Endothelial cell of umbilical vein (primary cell): Measurements from ENCODE around the gene ARNT2. TPM values are rescaled to one million over a fixed set of nuclear protein-coding genes. Genes with fewer than 3 reads are reported as not detected.

Experiments used
- BruUV-seq: library from RNA; stranded (reverse); fragments of 400-500 nt; replicated peaks from 2 replicates; lab custom pipeline; 2021; lab: Mats Ljungman, UMichigan
- CTCF ChIA-PET: fragments of 300-600, 350-600 bp; sonication (Branson Sonifier 250); formaldehyde crosslinking; loops from one replicate; lab custom pipeline; 2021; ENCODE audit warnings: antibody characterized with exemption, inconsistent platforms; lab: Charles Lee
- POLR2A ChIA-PET: fragments of 300-600, 350-600 bp; sonication (Branson Sonifier 250); formaldehyde crosslinking; loops from one replicate; lab custom pipeline; 2021; ENCODE audit warnings: antibody characterized with exemption, inconsistent platforms; lab: Charles Lee
- DNase-seq: peaks from one replicate; pipeline ENCODE4 v3.0.0-alpha.2; 2011; ENCODE audit warnings: low read depth, low spot score
- FAIRE-seq: peaks from 2 replicates; lab custom pipeline; 2011; peaks lifted over from hg19 to GRCh38; lab: Jason Lieb, UNC
- H2AFZ ChIP-seq: 2 replicates; pipeline ENCODE4 v1.6.0; 2012; ENCODE audit warnings: low read depth, low read length, control low read depth, inconsistent platforms
- H3K27ac ChIP-seq: 2 replicates; pipeline ENCODE4 v1.5.1; 2011; ENCODE audit warnings: low read depth, mild to moderate bottlenecking, control low read depth, low read length, moderate library complexity; ENCODE audit not compliant: insufficient read depth
- H3K27me3 ChIP-seq, 2 experiments: 2 replicates each; pipeline versions ENCODE4 v1.6.0 to v1.6.1; 2011; ENCODE audit warnings: low read length in 2 of 2, mixed read lengths in 1 of 2; ENCODE audit not compliant: control insufficient read depth in 2 of 2, insufficient read depth in 2 of 2
- H3K36me3 ChIP-seq, 2 experiments: 2 replicates in 1 of 2; 3 replicates in 1 of 2; pipeline ENCODE4 v1.5.1; 2011; ENCODE audit warnings: low read length in 2 of 2, mild to moderate bottlenecking in 1 of 2, moderate library complexity in 1 of 2; ENCODE audit not compliant: control insufficient read depth in 2 of 2, insufficient read depth in 2 of 2; ENCODE audit errors: extremely low read depth in 1 of 2
- H3K4me1 ChIP-seq: 3 replicates; pipeline ENCODE4 v1.5.1; 2011; ENCODE audit warnings: mild to moderate bottlenecking, low read length; ENCODE audit not compliant: control insufficient read depth, insufficient read depth; ENCODE audit errors: extremely low read depth
- H3K4me2 ChIP-seq: 2 replicates; pipeline ENCODE4 v1.6.1; 2011; ENCODE audit warnings: low read length, control low read depth, mixed read lengths; ENCODE audit not compliant: insufficient read depth
- H3K4me3 ChIP-seq, 3 experiments: fragments of 200-600 bp in 1 of 3; sonication (generic), shearing (Covaris generic) in 1 of 3; replicated peaks in 1 of 3; 2 replicates each; pipeline ENCODE4 v1.5.1; 2011 to 2016; ENCODE audit warnings: control low read depth in 3 of 3, low read length in 3 of 3, mild to moderate bottlenecking in 2 of 3, inconsistent platforms in 1 of 3, low read depth in 1 of 3, moderate library complexity in 1 of 3; ENCODE audit not compliant: insufficient read depth in 1 of 3
- H3K79me2 ChIP-seq: 2 replicates; pipeline ENCODE4 v1.6.0; 2012; ENCODE audit warnings: low read length, inconsistent platforms; ENCODE audit not compliant: control insufficient read depth, insufficient read depth
- H3K9ac ChIP-seq: replicated peaks from 2 replicates; pipeline ENCODE3; 2011; ENCODE audit warnings: low read length, control low read depth; ENCODE audit not compliant: insufficient read depth; ENCODE audit errors: extremely low read depth
- H3K9me1 ChIP-seq: replicated peaks from 3 replicates; pipeline ENCODE4 v1.6.0; 2011; ENCODE audit warnings: mild to moderate bottlenecking, low read length; ENCODE audit not compliant: control insufficient read depth, insufficient read depth; ENCODE audit errors: extremely low read depth
- H3K9me3 ChIP-seq: replicated peaks from 2 replicates; pipeline ENCODE4 v1.5.1; 2012; ENCODE audit warnings: low read length, inconsistent platforms; ENCODE audit not compliant: control insufficient read depth, insufficient read depth
- H4K20me1 ChIP-seq: replicated peaks from 2 replicates; pipeline ENCODE3; 2011; ENCODE audit warnings: mild to moderate bottlenecking, low read length; ENCODE audit not compliant: control insufficient read depth, insufficient read depth; ENCODE audit errors: extremely low read depth
- EZH2 ChIP-seq: IDR thresholded peaks from 2 replicates; pipeline ENCODE4 v1.6.1; 2012; ENCODE audit warnings: borderline replicate concordance, low read depth, mild to moderate bottlenecking, moderate library complexity, low read length, inconsistent platforms; ENCODE audit not compliant: severe bottlenecking
- FOS ChIP-seq: IDR thresholded peaks from 2 replicates; pipeline ENCODE4 v1.6.1; 2011; ENCODE audit warnings: mild to moderate bottlenecking, low read length, moderate library complexity, borderline replicate concordance; ENCODE audit not compliant: insufficient read depth
- GATA2 ChIP-seq: IDR thresholded peaks from 2 replicates; pipeline ENCODE4 v1.7.0; 2011; ENCODE audit warnings: low read depth, mild to moderate bottlenecking, moderate library complexity, mixed read lengths, low read length; ENCODE audit not compliant: insufficient read length, insufficient read depth
- JUN ChIP-seq: IDR thresholded peaks from 2 replicates; pipeline ENCODE4 v1.6.1; 2011; ENCODE audit warnings: borderline replicate concordance, low read depth; ENCODE audit not compliant: insufficient read length, insufficient read depth
- MYC ChIP-seq: IDR thresholded peaks from one replicate; pipeline ENCODE4 v1.6.1; 2011; ENCODE audit warnings: mild to moderate bottlenecking, low read depth, low read length
- POLR2A ChIP-seq: IDR thresholded peaks from 2 replicates; pipeline ENCODE4 v1.6.1; 2012; ENCODE audit warnings: low read depth, mild to moderate bottlenecking, control low read depth, low read length
- POLR2AphosphoS5 ChIP-seq: IDR thresholded peaks from 2 replicates; pipeline ENCODE4 v1.6.1; 2012; ENCODE audit warnings: low read depth, mild to moderate bottlenecking, control low read depth, low read length, moderate library complexity; ENCODE audit not compliant: insufficient read depth
- dilution Hi-C: fragments of 300-500 bp; cut with MboI; formaldehyde crosslinking; loops from one replicate; pipeline ENCODE4 v1.15.0; 2019; ENCODE audit warnings: low sequenced_read_pairs; ENCODE audit not compliant: extremely low pct_ligation_motif_present
- intact Hi-C: fragments of 100-400 bp; cut with micrococcal nuclease; formaldehyde crosslinking; loops from one replicate; pipeline ENCODE4 v1.10.0; 2022
- polyA plus RNA-seq, 4 experiments: library from polyadenylated mRNA; depleted of rRNA in 3 of 4; stranded (reverse) in 3 of 4; unstranded in 1 of 4; fragments of >200 nt; gene quantifications; 2 replicates each; pipeline versions ENCODE4 v1.2.1 to v1.2.3, GENCODE V29; 2011 to 2012; ENCODE audit warnings: missing spikeins in 1 of 4
- total RNA-seq: library from RNA; stranded (reverse); gene quantifications from 2 replicates; pipeline ENCODE4 v1.2.3, GENCODE V29; 2021
- TF ChIP-seq, protein P1 (sequence below): IDR thresholded peaks from 2 replicates; pipeline ENCODE4 v1.6.1; 2011; ENCODE audit not compliant: insufficient read depth, insufficient read length
- TF ChIP-seq, protein P2 (sequence below), 2 donors: IDR thresholded peaks; 1 replicate in 1 of 2; 2 replicates in 1 of 2; pipeline ENCODE4 v1.5.1; 2011; ENCODE audit warnings: low read length in 2 of 2, mild to moderate bottlenecking in 2 of 2, moderate library complexity in 2 of 2, control low read depth in 1 of 2, inconsistent platforms in 1 of 2, low read depth in 1 of 2; ENCODE audit not compliant: insufficient read depth in 1 of 2; ENCODE audit errors: extremely low read depth in 1 of 2

The ARNT2 gene
- total and polyA plus RNA-seq, 2 donors (not counting 3 experiments of a cell fraction or from before 2014, with no cell fraction given) = 0.03 to 0.20 TPM

DNA sequence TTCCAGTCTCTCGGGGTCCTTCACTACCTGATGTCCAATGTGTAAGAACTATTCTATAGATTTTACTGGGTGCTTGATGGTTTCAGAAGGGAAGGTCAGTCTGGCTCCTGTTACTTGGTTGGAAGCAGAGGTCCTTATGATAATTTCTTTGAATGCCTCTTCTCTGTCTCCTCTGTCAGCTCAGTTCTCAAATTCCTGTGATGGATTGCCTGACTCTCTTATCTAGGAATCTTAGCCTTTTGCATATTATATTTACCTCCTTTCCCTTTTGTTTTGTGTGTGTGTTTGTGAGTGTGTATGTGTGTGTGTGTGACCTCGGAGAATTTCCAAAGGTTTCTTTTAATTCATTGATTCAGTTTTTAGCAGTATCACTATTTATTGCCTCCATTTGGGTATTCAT, 88.2 kb downstream of the ARNT2 start:
- intact Hi-C loops (no loop called here), dilution Hi-C loops (no loop called here)
- Histone ChIP-seq H3K4me1 (peaks cover 4% of the 10 kb centered on the region), H3K9ac (no peak overlapping the region), H3K79me2 (no peaks in the 10 kb centered on the region), H2AFZ (no peak overlapping the region), H3K36me3 (no peaks in the 10 kb centered on the region), H3K4me2 (no peak overlapping the region), H4K20me1 (no peaks in the 10 kb centered on the region), H3K9me1 (no peaks in the 10 kb centered on the region), H3K9me3 (no peaks in the 10 kb centered on the region), H3K27ac (no peak overlapping the region), H3K4me3 (no peak overlapping the region), H3K27me3 (no peaks in the 10 kb centered on the region)
- CTCF ChIA-PET = no interaction called here
- POLR2A ChIA-PET = no interaction called here
- BruUV-seq = no TSS peak
- TF ChIP-seq FOS (no peak), EZH2 (no peak), POLR2AphosphoS5 (no peak), POLR2A (no peak), MYC (no peak), GATA2 (no peak), JUN (no peak)
- TF ChIP-seq, protein P1, sequence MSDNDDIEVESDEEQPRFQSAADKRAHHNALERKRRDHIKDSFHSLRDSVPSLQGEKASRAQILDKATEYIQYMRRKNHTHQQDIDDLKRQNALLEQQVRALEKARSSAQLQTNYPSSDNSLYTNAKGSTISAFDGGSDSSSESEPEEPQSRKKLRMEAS = no peak
- TF ChIP-seq, protein P2, sequence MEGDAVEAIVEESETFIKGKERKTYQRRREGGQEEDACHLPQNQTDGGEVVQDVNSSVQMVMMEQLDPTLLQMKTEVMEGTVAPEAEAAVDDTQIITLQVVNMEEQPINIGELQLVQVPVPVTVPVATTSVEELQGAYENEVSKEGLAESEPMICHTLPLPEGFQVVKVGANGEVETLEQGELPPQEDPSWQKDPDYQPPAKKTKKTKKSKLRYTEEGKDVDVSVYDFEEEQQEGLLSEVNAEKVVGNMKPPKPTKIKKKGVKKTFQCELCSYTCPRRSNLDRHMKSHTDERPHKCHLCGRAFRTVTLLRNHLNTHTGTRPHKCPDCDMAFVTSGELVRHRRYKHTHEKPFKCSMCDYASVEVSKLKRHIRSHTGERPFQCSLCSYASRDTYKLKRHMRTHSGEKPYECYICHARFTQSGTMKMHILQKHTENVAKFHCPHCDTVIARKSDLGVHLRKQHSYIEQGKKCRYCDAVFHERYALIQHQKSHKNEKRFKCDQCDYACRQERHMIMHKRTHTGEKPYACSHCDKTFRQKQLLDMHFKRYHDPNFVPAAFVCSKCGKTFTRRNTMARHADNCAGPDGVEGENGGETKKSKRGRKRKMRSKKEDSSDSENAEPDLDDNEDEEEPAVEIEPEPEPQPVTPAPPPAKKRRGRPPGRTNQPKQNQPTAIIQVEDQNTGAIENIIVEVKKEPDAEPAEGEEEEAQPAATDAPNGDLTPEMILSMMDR (IDR thresholded peaks at IDR 0.05; ENCODE audit: extremely low read depth in 1 of 2, insufficient read depth in 1 of 2, low read depth in 1 of 2, low read length in 2 of 2) = no peak
- FAIRE-seq (no peak), DNase-seq (no peak)
